Globus pallidus (tissue), 1 donor: ENCODE results near the gene EIF3K.
"Not testable (repeated sequence)": the region's sequence is repeated elsewhere in the genome, so short reads cannot be mapped to it uniquely, and the experiment has no call there.

Source experiments
- DNase-seq: peaks from one replicate; pipeline ENCODE4 v3.0.0-alpha.2; 2015; ENCODE audit warnings: low spot score

The EIF3K gene

DNA sequence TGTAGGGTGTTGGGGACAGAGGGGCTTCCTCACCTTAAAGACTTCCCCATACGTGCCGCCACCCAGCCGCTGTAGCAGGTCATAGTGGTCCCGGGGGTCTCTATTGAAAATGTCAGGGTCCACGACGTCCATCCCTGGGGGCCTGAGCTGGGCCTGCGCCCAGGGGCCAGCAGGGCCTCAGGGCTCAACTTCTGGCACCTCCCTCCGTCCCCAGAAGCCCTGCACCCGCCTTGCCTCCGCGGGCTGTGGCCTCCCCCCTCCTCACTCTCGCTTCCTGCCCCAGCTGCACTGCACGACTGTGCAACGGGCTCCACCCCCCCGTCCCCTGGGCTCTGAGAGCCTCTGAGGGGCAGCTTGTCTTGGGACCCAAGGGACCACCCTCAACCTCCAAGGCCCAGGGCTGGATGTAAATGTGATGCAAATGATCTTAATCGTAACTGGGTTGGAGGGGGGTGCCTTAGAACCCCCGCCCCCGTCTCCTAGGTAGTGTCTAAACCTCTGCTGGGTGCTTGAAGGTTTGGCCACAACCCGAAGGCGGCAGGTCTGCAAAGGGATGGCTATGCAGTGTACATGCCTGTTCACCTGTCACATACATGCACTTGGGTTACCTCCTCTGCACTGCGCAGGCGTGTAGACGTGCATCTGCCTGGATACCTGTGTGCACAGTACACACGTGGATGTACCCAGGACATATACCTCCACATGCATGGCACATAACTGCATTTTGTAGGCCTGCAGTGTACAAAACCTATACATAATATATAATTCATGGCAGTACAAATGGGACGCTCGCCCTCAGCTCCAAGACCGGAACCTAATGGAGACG lies 1.0 kb upstream of the EIF3K start, which contains the start of gene MAP4K1:
Gene MAP4K1 (minus strand): TSS at position 190 of the 826 bp plus-strand sequence. CDS start 58 bp downstream, at position 132.
- DNase-seq = peak; percentile 19

DNA sequence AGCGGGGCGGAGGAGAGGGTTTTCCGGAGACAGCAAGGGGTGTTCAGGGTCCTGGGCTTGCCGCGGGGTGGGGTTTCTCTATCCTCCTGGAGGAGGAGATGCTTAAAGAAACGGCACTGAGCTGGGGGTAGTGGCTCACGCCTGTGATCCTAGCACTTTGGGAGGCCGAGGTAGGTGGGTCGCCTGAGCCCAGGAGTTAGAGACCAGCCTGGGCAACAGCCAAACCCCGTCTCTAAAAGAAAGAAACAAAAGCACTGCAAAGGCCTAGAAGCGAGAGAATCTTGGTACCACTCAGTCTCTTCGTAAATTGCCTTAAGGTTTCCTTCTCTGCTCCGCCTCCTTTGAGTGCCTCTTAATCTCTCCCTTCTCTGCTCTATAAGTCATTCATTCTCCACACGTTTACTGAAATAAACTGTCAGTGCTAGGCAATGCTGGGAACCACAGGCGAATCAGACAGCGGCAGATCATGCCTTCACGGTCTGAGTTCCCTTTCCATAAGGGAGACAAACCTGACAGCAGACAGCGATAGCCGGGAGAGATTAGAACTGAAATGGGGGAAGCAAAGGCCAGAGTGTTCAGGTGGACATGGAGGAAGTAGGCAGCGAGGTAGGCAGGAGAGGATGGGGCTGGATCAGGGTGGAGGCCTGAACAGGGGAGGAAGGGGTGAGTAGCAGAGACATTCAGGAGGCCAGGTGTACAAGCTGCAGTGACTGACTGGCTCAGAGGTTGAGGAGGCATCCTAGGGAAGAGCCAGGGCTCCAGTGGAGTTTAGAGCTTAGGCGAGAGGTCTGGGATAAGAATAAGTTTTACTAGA lies 580 bp downstream of the EIF3K start:
- no peak for DNase-seq

DNA sequence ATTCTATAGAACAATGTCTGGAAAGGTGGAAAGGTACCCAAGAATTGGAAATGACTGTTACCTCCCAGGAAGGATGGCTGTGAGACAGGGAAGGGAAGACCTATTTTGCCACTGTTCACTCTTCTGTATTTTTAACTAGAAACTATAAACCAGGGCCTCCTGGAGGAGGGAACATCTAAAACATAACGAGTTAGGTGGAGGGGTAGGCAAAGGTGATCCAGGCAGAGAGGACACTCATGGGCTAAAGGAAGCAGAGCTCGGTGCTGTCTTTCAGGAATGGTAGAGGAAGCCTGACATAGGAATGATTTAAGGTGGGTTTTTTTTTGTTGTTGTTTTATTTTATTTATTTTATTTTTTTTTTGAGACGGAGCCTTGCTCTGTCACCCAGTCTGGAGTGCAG lies 5.8 kb downstream of the EIF3K start:
- no peak for DNase-seq

DNA sequence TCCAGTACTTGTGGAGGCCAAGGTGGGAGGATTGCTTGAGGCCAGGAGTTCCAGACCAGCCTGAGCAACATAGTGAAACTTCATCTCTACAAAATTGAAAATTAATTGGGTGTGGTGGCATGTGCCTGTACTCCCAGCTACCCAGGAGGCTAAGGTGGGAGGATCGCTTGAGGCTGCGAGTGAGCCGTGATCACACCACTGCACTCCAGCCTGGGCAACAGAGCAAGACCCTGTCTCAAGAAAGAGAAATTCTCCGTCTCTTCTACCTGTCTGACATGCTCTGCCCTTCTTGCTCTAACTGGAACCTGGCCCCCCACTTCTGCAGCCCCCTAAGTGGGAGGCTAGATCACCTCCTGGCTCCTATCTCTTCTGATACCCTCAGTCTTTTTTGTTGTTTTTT lies 7.4 kb downstream of the EIF3K start:
- no peak for DNase-seq

DNA sequence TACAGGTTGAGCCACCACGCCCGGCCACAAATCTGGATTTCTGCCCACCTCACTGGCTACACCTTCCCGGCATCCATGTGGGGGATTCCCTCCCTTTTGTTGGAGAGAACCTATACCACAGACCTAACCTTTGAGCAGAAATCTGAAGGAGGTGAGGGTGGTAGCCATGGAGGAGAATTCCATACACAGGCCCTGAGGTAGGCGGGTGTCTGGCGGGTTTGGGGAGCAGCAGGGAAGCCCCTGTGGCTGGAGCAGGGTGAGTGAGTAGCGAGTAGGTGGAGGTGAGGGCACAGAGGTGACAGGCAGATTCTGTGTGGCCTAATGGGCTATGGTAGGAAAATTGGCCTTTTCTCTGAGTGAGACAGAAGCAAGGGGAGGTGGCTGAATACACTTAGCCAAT lies 10.6 kb downstream of the EIF3K start:
- DNase-seq = no peak

DNA sequence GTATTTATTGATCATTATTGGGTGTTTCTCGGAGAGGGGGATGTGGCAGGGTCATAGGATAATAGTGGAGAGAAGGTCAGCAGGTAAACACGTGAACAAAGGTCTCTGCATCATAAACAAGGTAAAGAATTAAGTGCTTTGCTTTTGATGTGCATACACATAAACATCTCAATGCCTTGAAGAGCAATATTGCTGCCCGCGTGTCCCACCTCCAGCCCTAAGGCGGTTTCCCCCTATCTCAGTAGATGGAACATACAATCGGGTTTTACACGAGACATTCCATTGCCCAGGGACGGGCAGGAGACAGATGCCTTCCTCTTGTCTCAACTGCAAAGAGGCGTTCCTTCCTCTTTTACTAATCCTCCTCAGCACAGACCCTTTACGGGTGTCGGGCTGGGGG lies 12.3 kb downstream of the EIF3K start:
- not testable (repeated sequence) for DNase-seq

DNA sequence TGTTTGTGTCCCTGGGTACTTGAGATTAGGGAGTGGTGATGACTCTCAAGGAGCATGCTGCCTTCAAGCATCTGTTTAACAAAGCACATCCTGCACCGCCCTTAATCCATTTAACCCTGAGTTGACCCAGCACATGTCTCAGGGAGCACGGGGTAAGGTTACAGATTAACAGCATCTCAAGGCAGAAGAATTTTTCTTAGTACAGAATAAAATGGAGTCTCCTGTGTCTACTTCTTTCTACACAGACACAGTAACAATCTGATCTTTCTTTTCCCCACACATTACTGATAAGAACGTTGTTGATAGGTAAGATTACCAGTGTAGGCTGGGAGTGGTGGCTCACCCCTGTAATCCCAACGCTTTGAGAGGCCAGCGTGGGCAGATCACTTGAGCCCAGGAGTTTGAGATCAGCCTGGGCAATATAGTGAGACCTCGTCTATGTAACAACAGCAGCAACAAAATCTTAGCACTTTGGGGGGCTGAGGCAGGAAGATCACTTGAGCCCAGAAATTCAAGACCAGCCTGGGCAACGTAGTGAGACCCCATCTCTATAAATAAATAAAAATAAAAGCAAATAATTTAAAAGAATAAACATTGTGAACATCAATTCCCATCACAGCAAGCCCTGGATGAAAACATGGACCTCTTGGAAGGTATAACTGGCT lies 13.0 kb downstream of the EIF3K start:
- not testable (repeated sequence) for DNase-seq

DNA sequence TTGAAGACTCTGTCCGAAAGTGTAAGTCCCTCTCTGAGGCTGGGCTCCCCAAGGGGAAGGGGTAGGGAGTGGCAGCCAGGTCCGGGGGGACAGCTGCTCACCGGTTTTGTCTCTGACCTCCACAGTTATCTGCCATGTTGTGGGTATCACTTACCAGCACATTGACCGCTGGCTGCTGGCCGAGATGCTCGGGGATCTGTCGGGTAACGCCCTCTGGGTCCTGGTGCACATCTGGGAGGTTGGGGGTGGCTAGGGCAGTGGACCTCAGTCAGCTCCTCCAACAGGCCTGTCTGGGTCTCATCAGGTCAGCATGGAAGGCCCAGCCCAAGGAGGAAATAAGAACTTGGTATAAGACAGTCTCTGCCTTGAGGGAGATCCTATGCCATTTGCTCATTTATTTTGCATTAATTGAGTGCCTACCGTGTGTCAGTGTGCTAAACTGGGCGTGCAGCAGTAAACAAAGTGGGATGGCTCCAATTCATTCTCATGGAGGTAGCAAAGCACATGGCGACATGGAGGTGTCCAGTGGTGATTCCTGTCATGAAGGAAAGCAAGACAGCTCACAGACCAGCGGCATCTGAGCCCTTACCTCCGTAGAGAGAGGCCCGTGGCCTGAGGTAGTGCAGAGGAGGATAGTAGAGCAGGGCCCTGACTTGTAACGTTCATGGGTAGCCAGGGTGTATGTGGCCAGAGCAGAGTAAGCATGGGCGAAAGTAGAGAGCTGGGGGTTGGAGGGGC lies 13.7 kb downstream of the EIF3K start:
- no peak for DNase-seq

DNA sequence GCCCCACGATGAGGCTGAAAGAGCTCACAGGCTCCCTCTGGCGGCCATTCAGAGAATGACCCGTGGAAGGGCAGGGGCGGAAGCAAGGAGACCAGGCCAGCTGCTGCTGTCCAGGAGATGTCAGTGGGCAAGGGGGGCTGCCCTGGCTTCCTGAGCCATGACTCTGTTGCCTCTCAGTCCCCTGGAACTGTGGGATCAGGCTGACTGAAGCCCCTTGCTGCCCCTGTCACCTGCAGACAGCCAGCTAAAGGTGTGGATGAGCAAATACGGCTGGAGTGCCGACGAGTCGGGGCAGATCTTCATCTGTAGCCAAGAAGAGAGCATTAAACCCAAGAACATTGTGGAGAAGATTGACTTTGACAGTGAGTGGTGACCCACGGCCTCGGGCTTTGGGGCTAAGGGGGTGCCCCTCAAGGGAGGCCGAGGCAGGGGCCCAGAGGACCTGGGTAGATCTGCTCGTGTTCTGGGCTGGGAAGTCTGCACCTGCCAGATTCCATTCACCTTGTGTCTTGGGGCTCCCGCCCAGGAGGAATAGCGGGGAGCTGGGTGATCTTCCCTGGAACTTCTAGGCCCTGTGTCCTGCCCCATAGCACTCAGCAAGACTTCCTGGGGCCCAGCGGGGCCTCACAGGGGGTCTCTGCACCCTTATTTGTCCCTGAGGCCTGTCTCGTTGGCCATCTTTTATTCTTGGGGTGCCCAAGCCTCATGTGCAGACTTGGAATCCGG lies 15.9 kb downstream of the EIF3K start:
- no peak for DNase-seq

DNA sequence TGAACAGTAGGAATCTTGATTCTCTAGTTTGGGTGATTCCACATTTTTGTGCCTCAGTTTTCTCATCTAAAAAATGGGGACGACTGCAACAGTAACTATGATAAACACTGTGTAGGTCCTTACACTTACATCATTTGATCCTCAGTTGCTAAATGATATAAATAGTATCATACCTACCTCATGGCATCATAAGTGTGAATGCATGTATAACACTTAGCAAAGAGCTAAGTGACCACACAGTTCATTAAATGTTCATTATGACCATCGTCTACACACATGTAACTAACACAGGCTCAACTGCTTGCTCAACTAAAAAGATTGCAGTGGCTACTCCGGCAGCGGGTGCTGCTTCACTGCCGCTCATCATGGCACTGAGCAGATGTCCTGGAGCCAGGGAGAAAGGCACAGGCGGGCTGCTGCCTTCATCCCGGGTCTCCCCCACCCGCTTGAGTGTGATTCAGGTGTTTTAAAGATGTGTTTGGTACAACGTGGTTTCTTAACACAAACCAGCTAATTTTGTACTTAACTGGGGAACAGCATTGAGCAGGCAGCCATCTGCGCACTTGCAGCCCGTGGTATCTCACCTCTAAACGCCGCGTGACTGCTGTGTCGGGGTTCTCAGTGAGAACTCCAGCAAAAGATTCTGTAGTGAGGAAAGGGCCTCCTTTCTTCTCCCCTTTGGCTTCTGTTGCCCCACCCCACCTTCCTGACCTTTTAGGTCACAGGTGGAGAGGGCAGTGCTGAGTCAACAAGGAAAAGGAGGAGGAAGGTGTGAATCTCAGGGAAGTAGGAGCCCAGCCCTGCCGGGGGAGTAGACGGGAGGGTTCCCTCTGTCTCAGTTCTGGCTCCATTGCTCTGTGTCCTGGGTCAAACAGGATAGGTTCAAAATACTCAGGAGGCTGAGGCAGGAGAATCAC lies 16.8 kb downstream of the EIF3K start:
- no peak for DNase-seq

DNA sequence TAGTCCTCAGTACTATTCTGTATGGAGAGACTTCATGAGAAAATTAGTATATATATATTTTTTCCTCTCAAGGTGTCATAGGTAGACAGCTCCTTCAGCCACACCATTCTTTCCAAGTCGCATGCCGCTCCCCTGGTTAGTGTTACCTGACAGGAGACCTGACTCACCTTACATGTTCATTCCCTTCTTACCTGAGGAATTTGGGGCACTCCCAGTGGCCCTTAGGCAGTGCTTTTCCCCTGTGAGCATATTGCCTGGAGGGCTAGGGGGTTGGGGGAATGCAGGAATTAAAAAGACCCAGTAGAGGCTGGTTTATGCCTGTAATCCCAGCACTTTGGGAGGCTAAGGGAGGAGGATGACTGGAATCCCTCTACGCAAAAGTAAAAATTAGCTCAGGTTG lies 19.5 kb downstream of the EIF3K start:
- DNase-seq = no peak

DNA sequence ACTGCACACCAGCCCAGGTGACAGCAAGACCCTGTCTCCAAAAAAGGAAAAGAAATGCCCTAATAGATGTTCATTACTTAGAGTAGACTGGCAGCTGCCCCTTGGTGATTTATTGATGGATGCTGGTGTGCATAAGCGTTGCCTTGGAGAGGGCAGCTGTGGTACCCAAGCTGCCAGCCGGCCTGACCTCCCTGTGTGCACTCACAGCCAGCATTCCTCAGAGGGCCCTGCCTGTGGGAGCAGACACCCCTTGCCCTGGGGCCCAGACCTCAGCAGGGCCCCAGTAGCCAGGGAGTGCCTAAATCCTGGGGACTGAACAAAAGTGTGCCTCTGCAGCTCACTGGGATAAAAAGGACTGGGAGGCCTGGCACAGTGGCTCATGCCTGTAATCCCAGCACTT lies 20.7 kb downstream of the EIF3K start:
- no peak for DNase-seq

DNA sequence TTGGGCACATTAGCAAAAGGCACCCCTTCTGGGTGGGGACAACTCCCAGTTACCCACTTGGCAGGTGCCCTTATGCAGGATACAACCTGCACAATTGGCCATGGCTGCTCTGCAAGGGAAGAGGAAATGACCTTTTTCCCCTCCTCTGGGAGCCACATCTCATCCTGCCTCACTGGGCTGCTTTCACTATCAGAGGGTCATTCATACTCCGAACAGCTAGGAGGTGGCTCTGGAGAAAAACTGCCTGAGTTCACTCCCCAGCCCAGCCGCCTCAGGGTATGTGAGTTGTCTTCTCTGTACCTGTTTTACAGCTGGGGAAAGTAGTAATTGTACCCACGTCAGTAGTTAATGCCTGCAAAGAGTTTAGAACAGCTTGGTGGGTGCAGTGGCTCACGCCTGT lies 21.4 kb downstream of the EIF3K start:
- DNase-seq = no peak

DNA sequence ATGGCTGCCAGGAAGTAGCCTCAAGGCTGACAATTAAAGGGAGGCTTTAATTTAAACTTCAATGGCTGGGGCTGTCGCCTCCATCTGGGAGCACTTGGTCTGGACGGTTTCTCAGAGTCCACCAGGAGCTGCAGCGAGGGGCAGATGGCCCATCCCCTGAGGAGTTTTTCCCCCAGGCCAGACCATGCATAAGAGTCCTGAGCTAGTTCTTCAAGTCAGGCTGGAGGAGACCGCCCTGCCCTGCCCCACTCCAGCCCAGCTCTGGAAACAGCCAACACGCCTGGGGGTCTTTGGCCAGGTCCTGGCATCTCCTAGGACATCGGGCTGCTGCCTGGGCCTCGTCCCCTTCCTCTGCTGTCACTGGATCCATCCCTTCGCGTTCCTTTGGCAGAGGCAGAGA lies 23.2 kb downstream of the EIF3K start:
- DNase-seq = no peak

DNA sequence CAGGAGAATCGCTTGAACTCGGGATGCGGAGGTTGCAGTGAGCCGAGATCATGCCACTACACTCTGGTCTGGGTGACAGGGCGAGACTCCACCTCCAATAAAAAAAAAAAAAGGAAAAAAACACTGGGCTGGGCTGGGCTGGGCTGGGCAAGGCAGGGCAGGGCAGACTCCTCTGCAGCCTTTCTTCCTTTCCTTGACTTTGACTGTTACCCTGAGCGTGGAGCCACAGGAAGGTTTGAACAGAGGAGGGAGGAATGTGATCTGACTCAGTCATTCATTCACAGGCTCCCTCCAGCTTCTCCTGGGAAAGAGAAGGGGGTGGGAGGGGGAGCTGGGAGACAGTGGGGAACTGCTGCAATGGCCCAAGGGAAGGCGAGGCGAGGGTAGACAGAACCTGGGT lies 25.7 kb downstream of the EIF3K start:
- DNase-seq = no peak

DNA sequence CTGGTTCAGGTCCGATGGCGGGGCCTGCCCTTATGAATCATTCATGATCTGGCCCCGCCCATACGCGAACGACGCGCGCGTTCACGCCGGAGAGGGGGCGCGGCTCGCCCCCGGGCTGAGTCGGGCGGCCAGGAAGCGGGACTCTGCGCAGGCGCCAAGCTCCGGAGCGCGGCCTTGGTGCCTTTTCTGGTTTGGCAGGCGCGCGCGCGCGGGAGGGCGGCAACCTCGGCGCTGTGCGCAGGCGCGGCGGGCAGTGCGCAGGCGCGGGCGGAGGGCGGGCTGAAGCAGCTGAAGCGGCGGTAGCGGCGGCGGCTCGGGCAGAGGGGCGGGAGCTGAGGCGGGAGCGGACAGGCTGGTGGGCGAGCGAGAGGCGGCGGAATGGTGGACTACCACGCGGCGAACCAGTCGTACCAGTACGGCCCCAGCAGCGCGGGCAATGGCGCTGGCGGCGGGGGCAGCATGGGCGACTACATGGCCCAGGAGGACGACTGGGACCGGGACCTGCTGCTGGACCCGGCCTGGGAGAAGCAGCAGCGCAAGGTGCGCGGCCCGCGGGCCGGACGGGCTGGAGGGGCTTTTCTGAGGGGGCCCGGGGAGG lies 28.5 kb downstream of the EIF3K start, which contains the start of gene ACTN4:
Gene ACTN4 (plus strand): TSS at position 282 of the 598 bp plus-strand sequence. CDS start 97 bp downstream, at position 379.
- peak; percentile 96 for DNase-seq

DNA sequence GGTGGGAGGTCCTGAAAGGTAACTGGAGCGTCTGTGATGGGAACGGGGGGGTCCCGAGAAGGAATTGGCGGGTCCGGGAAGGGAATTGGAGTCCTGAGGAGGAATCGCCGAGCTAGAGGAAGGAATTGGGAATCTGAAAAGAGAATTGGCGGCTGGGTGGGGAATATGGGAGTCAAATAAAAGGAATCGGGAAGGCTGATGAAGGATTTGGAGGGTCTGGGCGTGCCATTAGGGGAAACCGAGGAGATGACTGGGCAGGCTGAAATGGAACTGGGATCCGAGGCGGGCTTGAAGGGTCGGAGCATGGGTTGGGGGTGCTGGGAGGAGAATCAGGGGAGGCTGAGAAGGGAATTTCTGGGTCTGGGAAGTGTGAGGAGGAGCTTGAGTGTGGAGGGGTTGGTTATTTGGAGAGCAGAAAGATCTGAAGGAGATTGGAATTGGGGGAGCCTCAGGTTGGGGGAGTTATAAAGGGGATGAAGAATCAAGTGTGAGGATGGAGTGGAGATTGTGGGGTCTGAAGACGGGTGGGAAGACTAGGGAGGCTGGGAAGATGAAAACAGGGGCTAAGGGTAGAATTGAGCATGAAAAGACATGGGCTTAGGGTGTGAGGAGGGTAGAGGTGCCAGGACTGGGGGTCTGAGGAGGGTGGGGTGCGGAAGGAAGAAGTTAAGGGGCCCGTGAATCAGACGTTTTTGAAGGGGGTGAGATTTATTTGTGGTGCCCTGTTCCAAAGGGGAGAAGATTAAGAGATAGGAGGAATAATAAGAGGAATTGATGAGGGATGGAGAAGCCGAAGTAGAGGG lies 29.2 kb downstream of the EIF3K start:
- DNase-seq = no peak

DNA sequence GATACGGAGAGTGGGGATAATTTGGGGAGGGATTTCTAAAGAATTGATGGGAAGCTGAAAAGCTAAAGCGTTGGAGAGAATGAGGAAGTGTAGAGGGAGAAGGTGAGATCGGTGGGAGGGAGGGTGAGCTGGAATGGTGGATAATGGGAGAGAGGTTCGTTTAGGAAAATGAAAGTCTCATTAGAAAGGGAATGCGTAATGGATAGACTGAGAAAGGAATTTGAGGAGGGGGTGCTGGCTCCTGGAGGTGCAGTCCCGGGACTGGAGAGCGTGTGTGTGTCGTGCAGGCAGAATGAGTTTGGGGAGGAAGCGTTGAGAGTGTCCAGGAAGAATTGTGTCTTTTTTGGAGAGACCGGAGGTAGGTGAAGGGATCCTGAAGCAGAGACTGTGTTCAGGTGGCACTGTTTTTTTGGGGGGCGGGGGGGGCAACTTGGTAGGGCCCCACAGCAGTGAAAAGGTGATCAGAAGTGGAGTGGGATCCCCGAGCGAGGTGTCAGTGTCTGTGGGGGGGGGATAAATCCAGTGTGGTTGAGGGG lies 29.8 kb downstream of the EIF3K start:
- no peak for DNase-seq
